Fibroblast of lung (primary cell): ENCODE data around the gene FANCG. TPM values are rescaled to one million over a fixed set of nuclear protein-coding genes. Genes with fewer than 3 reads are reported as not detected.

ENCODE experiments used
- DNase-seq, 2 donors: peaks; one replicate each; pipeline versions ENCODE4 v3.0.0 to v3.0.0-alpha.2; 2010; ENCODE audit warnings: low read depth in 2 of 2
- H2AFZ ChIP-seq: 2 replicates; pipeline ENCODE4 v1.5.1; 2012; ENCODE audit warnings: low read length, control low read depth, inconsistent platforms
- H3K27ac ChIP-seq: 2 replicates; pipeline ENCODE4 v1.5.1; 2011; ENCODE audit warnings: low read length, control low read depth; ENCODE audit not compliant: insufficient read depth
- H3K27me3 ChIP-seq: 2 replicates; pipeline ENCODE4 v1.5.1; 2011; ENCODE audit warnings: mild to moderate bottlenecking, low read length; ENCODE audit not compliant: control insufficient read depth, insufficient read depth
- H3K36me3 ChIP-seq: 2 replicates; pipeline ENCODE4 v1.5.1; 2011; ENCODE audit warnings: low read length; ENCODE audit not compliant: control insufficient read depth, insufficient read depth
- H3K4me1 ChIP-seq: 2 replicates; pipeline ENCODE4 v1.5.1; 2011; ENCODE audit warnings: low read length; ENCODE audit not compliant: control insufficient read depth, insufficient read depth; ENCODE audit errors: extremely low read depth
- H3K4me2 ChIP-seq: 2 replicates; pipeline ENCODE4 v1.5.1; 2011; ENCODE audit warnings: low read length, control low read depth; ENCODE audit not compliant: insufficient read depth; ENCODE audit errors: extremely low read depth
- H3K4me3 ChIP-seq, 4 experiments: fragments of 200-600 bp in 1 of 4; sonication (generic) in 1 of 4; replicated peaks in 1 of 4; 2 replicates each; pipeline ENCODE4 v1.5.1; 2011 to 2016; ENCODE audit warnings: low read length in 4 of 4, low read depth in 3 of 4, mild to moderate bottlenecking in 3 of 4, control low read depth in 2 of 4, inconsistent platforms in 1 of 4, mixed read lengths in 1 of 4; ENCODE audit not compliant: insufficient read depth in 1 of 4; ENCODE audit errors: control extremely low read depth in 1 of 4
- H3K79me2 ChIP-seq: 2 replicates; pipeline ENCODE4 v1.5.1; 2012; ENCODE audit warnings: mild to moderate bottlenecking, low read length, inconsistent platforms; ENCODE audit not compliant: control insufficient read depth, insufficient read depth
- H3K9ac ChIP-seq: 2 replicates; pipeline ENCODE4 v1.5.1; 2011; ENCODE audit warnings: mild to moderate bottlenecking, low read length, control low read depth; ENCODE audit not compliant: insufficient read depth
- H3K9me3 ChIP-seq: 2 replicates; pipeline ENCODE4 v1.5.1; 2012; ENCODE audit warnings: low read depth, low read length; ENCODE audit not compliant: control insufficient read depth, insufficient read depth
- H4K20me1 ChIP-seq: 2 replicates; pipeline ENCODE4 v1.5.1; 2011; ENCODE audit warnings: low read length; ENCODE audit not compliant: control insufficient read depth, insufficient read depth; ENCODE audit errors: extremely low read depth
- EZH2 ChIP-seq: IDR thresholded peaks from 2 replicates; pipeline ENCODE4 v1.5.1; 2012; ENCODE audit warnings: low read length, control low read depth, mild to moderate bottlenecking; ENCODE audit errors: missing control alignments
- polyA plus RNA-seq, 2 donors: library from polyadenylated mRNA; depleted of rRNA in 1 of 2; stranded (reverse) in 1 of 2; unstranded in 1 of 2; fragments of >200 nt; gene quantifications; 2 replicates each; pipeline ENCODE4 v1.2.1, GENCODE V29; 2011 to 2012; ENCODE audit warnings: missing spikeins in 1 of 2
- total RNA-seq: library from RNA; depleted of rRNA; stranded (reverse); fragments of >200 nt; gene quantifications from 2 replicates; pipeline ENCODE4 v1.2.1, GENCODE V29; 2014
- TF ChIP-seq, protein P1 (sequence below), 2 donors: IDR thresholded peaks in 1 of 2; conservative IDR thresholded peaks in 1 of 2; 1 replicate in 1 of 2; 2 replicates in 1 of 2; pipeline ENCODE4 v1.5.1; 2011 to 2012; ENCODE audit warnings: low read length in 2 of 2, control low read depth in 1 of 2, inconsistent platforms in 1 of 2, low read depth in 1 of 2, mild to moderate bottlenecking in 1 of 2

The FANCG gene
- total and polyA plus RNA-seq, 2 donors (not counting 1 experiment from before 2014, with no cell fraction given): 6.6 to 12.2 TPM

- H3K4me3 ChIP-seq: peak overlapping the region in 2 of 4 experiments; percentile 92 to 96
- no peak for DNase-seq
- peaks cover 21% of the 10 kb centered on the region for H3K36me3 ChIP-seq
- no peak overlapping the region for H2AFZ ChIP-seq
- H3K27ac ChIP-seq: peak overlapping the region; percentile 93
- no peaks in the 10 kb centered on the region for H4K20me1 ChIP-seq
- no peaks in the 10 kb centered on the region for H3K9me3 ChIP-seq
- H3K9ac ChIP-seq: peak overlapping the region; percentile 59
- peaks cover 8% of the 10 kb centered on the region for H3K4me1 ChIP-seq
- H3K79me2 ChIP-seq: peaks cover 17% of the 10 kb centered on the region
- peak overlapping the region; percentile 81 for H3K4me2 ChIP-seq
- TF ChIP-seq, protein P1, sequence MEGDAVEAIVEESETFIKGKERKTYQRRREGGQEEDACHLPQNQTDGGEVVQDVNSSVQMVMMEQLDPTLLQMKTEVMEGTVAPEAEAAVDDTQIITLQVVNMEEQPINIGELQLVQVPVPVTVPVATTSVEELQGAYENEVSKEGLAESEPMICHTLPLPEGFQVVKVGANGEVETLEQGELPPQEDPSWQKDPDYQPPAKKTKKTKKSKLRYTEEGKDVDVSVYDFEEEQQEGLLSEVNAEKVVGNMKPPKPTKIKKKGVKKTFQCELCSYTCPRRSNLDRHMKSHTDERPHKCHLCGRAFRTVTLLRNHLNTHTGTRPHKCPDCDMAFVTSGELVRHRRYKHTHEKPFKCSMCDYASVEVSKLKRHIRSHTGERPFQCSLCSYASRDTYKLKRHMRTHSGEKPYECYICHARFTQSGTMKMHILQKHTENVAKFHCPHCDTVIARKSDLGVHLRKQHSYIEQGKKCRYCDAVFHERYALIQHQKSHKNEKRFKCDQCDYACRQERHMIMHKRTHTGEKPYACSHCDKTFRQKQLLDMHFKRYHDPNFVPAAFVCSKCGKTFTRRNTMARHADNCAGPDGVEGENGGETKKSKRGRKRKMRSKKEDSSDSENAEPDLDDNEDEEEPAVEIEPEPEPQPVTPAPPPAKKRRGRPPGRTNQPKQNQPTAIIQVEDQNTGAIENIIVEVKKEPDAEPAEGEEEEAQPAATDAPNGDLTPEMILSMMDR (conservative IDR thresholded peaks at IDR 0.05 in 1 of 2, IDR thresholded peaks at IDR 0.05 in 1 of 2; ENCODE audit: low read depth in 1 of 2, low read length in 2 of 2): no peak
- no peak for TF ChIP-seq EZH2
- H3K27me3 ChIP-seq: no peaks in the 10 kb centered on the region
These were observed 24.0 kb upstream of the FANCG start for GRCh38 chr9:35103660-35104191.

GRCh38 chr9:35102769-35103659, 23.3 kb upstream of the FANCG start, which contains the start of gene STOML2:
Gene STOML2 (minus strand): TSS chr9:35103131. CDS start chr9:35103094, 37 bp downstream.
- peak; percentile 97 for DNase-seq
- H4K20me1 ChIP-seq: no peaks in the 10 kb centered on the region
- peak within 1 kb of the TSS; percentile 61 for H2AFZ ChIP-seq
- peaks cover 21% of the 10 kb centered on the region for H3K36me3 ChIP-seq
- H3K27ac ChIP-seq: peak within 1 kb of the TSS; percentile 93
- no peaks in the 10 kb centered on the region for H3K27me3 ChIP-seq
- H3K9ac ChIP-seq: peak within 1 kb of the TSS; percentile 59
- no peaks in the 10 kb centered on the region for H3K9me3 ChIP-seq
- peak within 1 kb of the TSS; percentile 43 to 96 (median 82) for H3K4me3 ChIP-seq
- peaks cover 8% of the 10 kb centered on the region for H3K4me1 ChIP-seq
- TF ChIP-seq, protein P1 (conservative IDR thresholded peaks at IDR 0.05 in 1 of 2, IDR thresholded peaks at IDR 0.05 in 1 of 2; ENCODE audit: low read depth in 1 of 2, low read length in 2 of 2): no peak
- TF ChIP-seq EZH2: no peak
- peak within 1 kb of the TSS; percentile 82 for H3K4me2 ChIP-seq
- peaks cover 15% of the 10 kb centered on the region for H3K79me2 ChIP-seq

DNA sequence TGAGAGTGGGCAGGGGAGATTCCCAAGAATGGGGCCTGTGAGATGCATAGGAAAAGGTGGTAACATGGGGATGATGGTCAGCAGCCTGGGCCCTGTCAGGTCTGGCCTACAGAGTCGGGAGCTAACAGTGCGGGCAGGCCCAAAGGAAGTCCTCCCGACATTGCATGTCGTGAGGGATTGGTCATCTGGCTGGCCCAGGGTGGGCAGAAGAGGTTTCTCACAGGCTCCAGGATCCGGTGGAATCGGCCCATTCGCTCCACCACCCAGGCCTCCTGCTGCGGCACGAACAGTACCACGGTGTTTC, 22.7 kb upstream of the FANCG start:
- Histone ChIP-seq H2AFZ (peak overlapping the region; percentile 15), H3K27me3 (no peaks in the 10 kb centered on the region), H3K36me3 (peaks cover 21% of the 10 kb centered on the region), H4K20me1 (no peaks in the 10 kb centered on the region), H3K4me3 (peak overlapping the region; percentile 43 to 96 (median 82)), H3K4me2 (peak overlapping the region; percentile 82), H3K9me3 (no peaks in the 10 kb centered on the region), H3K79me2 (peaks cover 15% of the 10 kb centered on the region), H3K9ac (peak overlapping the region; percentile 59), H3K27ac (peak overlapping the region; percentile 93), H3K4me1 (peaks cover 8% of the 10 kb centered on the region)
- TF ChIP-seq EZH2: no peak
- TF ChIP-seq, protein P1 (conservative IDR thresholded peaks at IDR 0.05 in 1 of 2, IDR thresholded peaks at IDR 0.05 in 1 of 2; ENCODE audit: low read depth in 1 of 2, low read length in 2 of 2): no peak
- DNase-seq: peak in 1 of 2 donors; percentile 28
